GM12878 (cell line): ENCODE measurements around the gene SLC15A3. TPM values are rescaled to one million over a fixed set of nuclear protein-coding genes. Genes with fewer than 3 reads are reported as not detected.

Experiments used
- ATAC-seq: fragments of 200-7000 bp; cut with Tn5 transposase; 3 replicates; pipeline ENCODE4 v1.9.1; 2020; ENCODE audit warnings: mild to moderate bottlenecking, moderate library complexity
- BruUV-seq: library from RNA; stranded (reverse); fragments of 400-500 nt; replicated peaks from 2 replicates; lab custom pipeline; 2021; lab: Mats Ljungman, UMichigan
- CTCF ChIA-PET: fragments of 300-600 bp; sonication (Branson Sonifier 250); formaldehyde crosslinking; extraction: SDS; loops from one replicate; lab custom pipeline; 2021; ENCODE audit warnings: inconsistent platforms; lab: Yijun Ruan, JAX
- POLR2A ChIA-PET: fragments of 350-600 bp; formaldehyde crosslinking; extraction: SDS; loops from one replicate; lab custom pipeline; 2021; ENCODE audit warnings: inconsistent platforms; lab: Charles Lee
- RAD21 ChIA-PET: fragments of 300-600 bp; sonication (Branson Sonifier 250); formaldehyde crosslinking; loops from one replicate; lab custom pipeline; 2023; ENCODE audit warnings: antibody characterized with exemption; ENCODE audit not compliant: unreplicated experiment; lab: Charles Lee
- SMC1A ChIA-PET: fragments of 300-600 bp; sonication (Branson Sonifier 250); formaldehyde crosslinking; loops from one replicate; lab custom pipeline; 2023; ENCODE audit not compliant: unreplicated experiment, uncharacterized antibody; lab: Charles Lee
- DNase-seq: peaks from one replicate; pipeline ENCODE4 v3.0.0-alpha.2; 2011; ENCODE audit warnings: low read depth, low spot score
- FAIRE-seq: peaks from 3 replicates; lab custom pipeline; 2011; peaks lifted over from hg19 to GRCh38; lab: Jason Lieb, UNC
- H2AFZ ChIP-seq: 2 replicates; pipeline ENCODE4 v1.6.0; 2011; ENCODE audit warnings: low read depth, low read length, control low read depth; ENCODE audit not compliant: control insufficient read depth
- H3K27ac ChIP-seq: 2 replicates; pipeline ENCODE4 v1.5.1; 2011; ENCODE audit warnings: control low read depth; ENCODE audit not compliant: control insufficient read depth, insufficient read depth
- H3K27me3 ChIP-seq, 2 experiments: replicated peaks in 1 of 2; 2 replicates each; pipeline versions ENCODE4 v1.6.0 to v1.6.1; 2011; ENCODE audit warnings: low read length in 1 of 2; ENCODE audit not compliant: control insufficient read depth in 2 of 2, insufficient read depth in 2 of 2
- H3K36me3 ChIP-seq, 2 experiments: 2 replicates each; pipeline ENCODE4 v1.5.1; 2011; ENCODE audit warnings: low read length in 1 of 2; ENCODE audit not compliant: control insufficient read depth in 2 of 2, insufficient read depth in 2 of 2
- H3K4me1 ChIP-seq: 2 replicates; pipeline ENCODE4 v1.6.1; 2011; ENCODE audit warnings: mild to moderate bottlenecking, low read length, moderate library complexity, mixed read lengths; ENCODE audit not compliant: control insufficient read depth, insufficient read depth
- H3K4me2 ChIP-seq: 2 replicates; pipeline ENCODE4 v1.6.0; 2011; ENCODE audit warnings: control low read depth; ENCODE audit not compliant: control insufficient read depth, insufficient read depth
- H3K4me3 ChIP-seq: fragments of 200-600 bp; sonication (generic); 2 replicates; pipeline ENCODE4 v1.5.1; 2016
- H3K79me2 ChIP-seq: 2 replicates; pipeline ENCODE4 v1.6.0; 2011; ENCODE audit warnings: low read length; ENCODE audit not compliant: control insufficient read depth, insufficient read depth
- H3K9ac ChIP-seq: 2 replicates; pipeline ENCODE4 v1.8.0; 2011; ENCODE audit warnings: low read length, control low read depth, mixed read lengths; ENCODE audit not compliant: control insufficient read depth, insufficient read depth
- H3K9me3 ChIP-seq: replicated peaks from 3 replicates; pipeline ENCODE4 v1.5.1; 2011; ENCODE audit warnings: mild to moderate bottlenecking, low read length; ENCODE audit not compliant: control insufficient read depth, insufficient read depth
- H4K20me1 ChIP-seq: 2 replicates; pipeline ENCODE4 v1.6.0; 2011; ENCODE audit not compliant: control insufficient read depth, insufficient read depth
- IRF3 ChIP-seq: fragments of 450-650 bp; IDR thresholded peaks from 2 replicates; pipeline ENCODE4 v1.6.1; 2014; ENCODE audit warnings: mild to moderate bottlenecking
- KDM1A ChIP-seq: fragments of 200-600 bp; sonication (generic); IDR thresholded peaks from 2 replicates; pipeline ENCODE4 v1.6.1; 2016; ENCODE audit warnings: borderline replicate concordance
- POLR2A ChIP-seq: IDR thresholded peaks from 2 replicates; pipeline ENCODE4 v1.6.1; 2011; ENCODE audit warnings: low read depth, mild to moderate bottlenecking, low read length
- RUNX3 ChIP-seq: IDR thresholded peaks from 2 replicates; pipeline ENCODE4 v1.6.1; 2012; ENCODE audit warnings: low read length, inconsistent platforms
- WRNIP1 ChIP-seq: IDR thresholded peaks from 2 replicates; pipeline ENCODE4 v1.6.1; 2011; ENCODE audit warnings: low read depth, low read length, improper control_type of control experiment, borderline replicate concordance
- ZBED1 ChIP-seq: IDR thresholded peaks from 2 replicates; pipeline ENCODE4 v1.6.1; 2016; ENCODE audit warnings: borderline replicate concordance
- ZBTB4 ChIP-seq: fragments of 450-650 bp; formaldehyde crosslinking; IDR thresholded peaks from 2 replicates; pipeline ENCODE4 v1.4.0; 2022; ENCODE audit warnings: mild to moderate bottlenecking, moderate library complexity
- WGBS: methylation state at CpG from one replicate; pipeline ENCODE4 v1.1.6; 2016; ENCODE audit warnings: low lambda C conversion rate; ENCODE audit not compliant: insufficient replicate concordance, insufficient coverage; ENCODE audit errors: missing lambda C conversion rate; 5-methylcytosine and 5-hydroxymethylcytosine counted together
- in situ Hi-C: fragments of 300-500 bp; cut with MboI; formaldehyde crosslinking; loops from 9 replicates; pipeline ENCODE4 v1.14.3; 2018; ENCODE audit warnings: mixed read lengths
- intact Hi-C: fragments of 100-400 bp; cut with micrococcal nuclease; formaldehyde crosslinking; loops from one replicate; pipeline ENCODE4 v1.14.2; 2022; ENCODE audit not compliant: unreplicated experiment
- polyA plus RNA-seq, 11 experiments: library from polyadenylated mRNA; depleted of rRNA in 4 of 11; unstranded in 6 of 11; stranded (reverse) in 5 of 11; fragments of >200 nt; fragmentation: Nextera tagmentation in 4 of 11; fragmentation: Illumina TruSeq in 1 of 11; extraction: Ambion mirVana in 4 of 11; extraction: Trizol in 1 of 11; gene quantifications; 1 replicate in 1 of 11; 2 replicates in 10 of 11; pipeline versions ENCODE4 v1.2.1 to v1.2.3, GENCODE V29; 2011 to 2016; ENCODE audit warnings: inconsistent platforms in 2 of 11, missing spikeins in 2 of 11, low read depth in 1 of 11
- total RNA-seq, 4 experiments: library from RNA; depleted of rRNA in 3 of 4; stranded (reverse); fragments of >200 nt in 3 of 4; fragmentation: Illumina TruSeq in 1 of 4; extraction: Trizol in 1 of 4; gene quantifications; 2 replicates each; pipeline versions ENCODE4 v1.2.1 to v1.2.3, GENCODE V29; 2013 to 2021
- TF ChIP-seq, protein P1 (sequence below): fragments of 450-650 bp; IDR thresholded peaks from 2 replicates; pipeline ENCODE4 v1.6.1; 2017; ENCODE audit warnings: low read depth, mild to moderate bottlenecking, moderate library complexity

Gene SLC15A3
- total and polyA plus RNA-seq, 10 of the 15 experiments (the other 5 are each of a cell fraction or from before 2014, with no cell fraction given): 17.7 to 102 (median 55.8) TPM

- Histone ChIP-seq H3K4me1 (peaks cover 8% of the 10 kb centered on the region), H3K79me2 (no peaks in the 10 kb centered on the region), H3K27ac (no peak overlapping the region), H3K9me3 (no peaks in the 10 kb centered on the region), H2AFZ (no peak overlapping the region), H3K4me2 (no peak overlapping the region), H3K9ac (no peak overlapping the region), H3K36me3 (peaks cover 25 to 32% of the 10 kb centered on the region in 2 experiments), H4K20me1 (no peaks in the 10 kb centered on the region), H3K27me3 (no peaks in the 10 kb centered on the region), H3K4me3 (no peak overlapping the region)
- SMC1A ChIA-PET: interaction anchor here (1.6 kb wide), 1 partner anchor 19 kb away, joined by 3 read pairs; no protein-coding TSS in a partner anchor
- RAD21 ChIA-PET: no interaction called here
- BruUV-seq: no TSS peak
- no peak for TF ChIP-seq RUNX3
- TF ChIP-seq POLR2A: peak; percentile 42; the same call in 1 of the 2 replicates
- FAIRE-seq: no peak
- ATAC-seq: no peak
- WGBS: 86% methylated on average over 9 of the region's 9 CpGs
- CTCF ChIA-PET: no interaction called here
- DNase-seq: no peak
- intact Hi-C loops (no loop called here), in situ Hi-C loops (no loop called here)
- POLR2A ChIA-PET: no interaction called here
Observed at GRCh38 chr11:60938500-60938899, 13.5 kb downstream of the SLC15A3 start.

DNA sequence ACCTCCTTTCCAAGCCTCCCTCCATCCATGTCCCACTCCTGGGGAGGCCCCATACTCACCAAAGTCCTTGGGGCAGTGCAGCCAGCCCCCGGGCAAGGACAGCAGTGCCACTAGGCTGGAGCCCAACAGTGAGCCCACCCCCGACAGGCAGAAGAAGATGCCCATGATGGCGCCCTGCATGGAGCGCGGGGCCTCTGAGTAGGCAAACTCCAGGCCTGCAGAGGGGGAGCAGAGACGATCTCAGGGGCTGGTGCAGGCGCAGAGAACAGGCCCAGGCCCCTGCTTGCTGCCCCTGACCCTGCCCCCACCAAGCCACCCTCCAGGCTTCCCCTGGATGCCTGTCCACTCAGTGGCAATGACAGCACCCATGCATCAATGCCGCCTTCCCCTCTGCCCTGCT, 14.2 kb downstream of the SLC15A3 start:
- intact Hi-C loops: no loop called here

More for the DNA sequence above, 14.2 kb downstream of the SLC15A3 start:
- H2AFZ ChIP-seq: no peak overlapping the region
- H3K9ac ChIP-seq: no peak overlapping the region
- no peak for ATAC-seq
- in situ Hi-C loops: no loop called here
- no peak for FAIRE-seq
- no peaks in the 10 kb centered on the region for H3K27me3 ChIP-seq
- H3K79me2 ChIP-seq: no peaks in the 10 kb centered on the region
- H3K27ac ChIP-seq: no peak overlapping the region
- H3K4me3 ChIP-seq: no peak overlapping the region
- peaks cover 24 to 29% of the 10 kb centered on the region in 2 experiments for H3K36me3 ChIP-seq
- TF ChIP-seq KDM1A: no peak
- TF ChIP-seq ZBTB4 (CRISPR knock-in tag): no peak
- TF ChIP-seq, protein P1, sequence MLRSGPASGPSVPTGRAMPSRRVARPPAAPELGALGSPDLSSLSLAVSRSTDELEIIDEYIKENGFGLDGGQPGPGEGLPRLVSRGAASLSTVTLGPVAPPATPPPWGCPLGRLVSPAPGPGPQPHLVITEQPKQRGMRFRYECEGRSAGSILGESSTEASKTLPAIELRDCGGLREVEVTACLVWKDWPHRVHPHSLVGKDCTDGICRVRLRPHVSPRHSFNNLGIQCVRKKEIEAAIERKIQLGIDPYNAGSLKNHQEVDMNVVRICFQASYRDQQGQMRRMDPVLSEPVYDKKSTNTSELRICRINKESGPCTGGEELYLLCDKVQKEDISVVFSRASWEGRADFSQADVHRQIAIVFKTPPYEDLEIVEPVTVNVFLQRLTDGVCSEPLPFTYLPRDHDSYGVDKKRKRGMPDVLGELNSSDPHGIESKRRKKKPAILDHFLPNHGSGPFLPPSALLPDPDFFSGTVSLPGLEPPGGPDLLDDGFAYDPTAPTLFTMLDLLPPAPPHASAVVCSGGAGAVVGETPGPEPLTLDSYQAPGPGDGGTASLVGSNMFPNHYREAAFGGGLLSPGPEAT: no peak
- no peak for TF ChIP-seq WRNIP1
- TF ChIP-seq IRF3: no peak
- no peak for TF ChIP-seq ZBED1
- no TSS peak for BruUV-seq
- peaks cover 11% of the 10 kb centered on the region for H3K4me1 ChIP-seq
- ChIA-PET CTCF (no interaction called here), SMC1A (no interaction called here), POLR2A (no interaction called here), RAD21 (no interaction called here)
- no peaks in the 10 kb centered on the region for H3K9me3 ChIP-seq
- no peak for DNase-seq
- no peaks in the 10 kb centered on the region for H4K20me1 ChIP-seq
- WGBS: 94% methylated on average over 8 of the region's 8 CpGs
- H3K4me2 ChIP-seq: no peak overlapping the region
